Prostate gland (tissue), 2 donors: ENCODE data around the gene BRF1. TPM values are rescaled to one million over a fixed set of nuclear protein-coding genes. Genes with fewer than 3 reads are reported as not detected.

Experiments
- DNase-seq: peaks from one replicate; pipeline ENCODE4 v3.0.0-alpha.2; 2019; ENCODE audit warnings: low spot score
- H3K27ac ChIP-seq, 2 donors: fragments of 200-600 bp; sonication (generic); 2 replicates each; pipeline ENCODE4 v1.5.1; 2017 to 2019
- H3K27me3 ChIP-seq: fragments of 200-600 bp; sonication (generic); replicated peaks from 2 replicates; pipeline ENCODE4 v1.5.1; 2019; ENCODE audit not compliant: insufficient read depth
- H3K36me3 ChIP-seq, 2 donors: fragments of 200-600 bp; sonication (generic); 1 replicate in 1 of 2; 2 replicates in 1 of 2; pipeline versions ENCODE4 v1.5.1 to v1.8.1; 2017 to 2019
- H3K4me1 ChIP-seq: fragments of 200-600 bp; sonication (generic); replicated peaks from 2 replicates; pipeline ENCODE4 v1.5.1; 2019
- H3K4me3 ChIP-seq, 2 donors: fragments of 200-600 bp; sonication (generic); 2 replicates each; pipeline ENCODE4 v1.5.1; 2017 to 2019
- H3K9me3 ChIP-seq: fragments of 200-600 bp; sonication (generic); 2 replicates; pipeline ENCODE4 v1.5.1; 2017
- CTCF ChIP-seq, 4 experiments: fragments of 200-600 bp in 2 of 4; fragments of 450-650 bp in 2 of 4; sonication (generic) in 2 of 4; IDR thresholded peaks; 1 replicate in 3 of 4; 2 replicates in 1 of 4; pipeline ENCODE4 v1.5.1; 2016 to 2019; ENCODE audit warnings: antibody characterized with exemption in 4 of 4, mild to moderate bottlenecking in 2 of 4, moderate library complexity in 2 of 4
- POLR2A ChIP-seq: fragments of 450-650 bp; IDR thresholded peaks from one replicate; pipeline ENCODE4 v1.6.1; 2016; ENCODE audit warnings: antibody characterized with exemption, mild to moderate bottlenecking
- POLR2AphosphoS5 ChIP-seq: sonication (generic); formaldehyde crosslinking; IDR thresholded peaks from one replicate; pipeline ENCODE4 v1.6.1; 2017; ENCODE audit warnings: antibody characterized with exemption
- WGBS: methylation state at CpG from one replicate; pipeline ENCODE4 v1.1.5; 2018; 5-methylcytosine and 5-hydroxymethylcytosine counted together
- intact Hi-C: fragments of 100-400 bp; cut with DNase I; formaldehyde crosslinking; loops from one replicate; pipeline ENCODE4 v1.14.2; 2022
- total RNA-seq, 2 donors: library from RNA; depleted of rRNA; stranded (reverse); fragments of >200 nt; gene quantifications; one replicate each; pipeline ENCODE4 v1.1.0, GENCODE V29; 2016

The BRF1 gene
- total RNA-seq, 2 donors from 2014 or later: 64.9 to 88.9 TPM

GRCh38 chr14:105317546-105317945 lies 16.7 kb upstream of the BRF1 start:
- H3K9me3 ChIP-seq: no peaks in the 10 kb centered on the region
- H3K36me3 ChIP-seq: no peaks in the 10 kb centered on the region
- H3K4me1 ChIP-seq: peaks cover 7% of the 10 kb centered on the region
- intact Hi-C loops: loop anchor here (5.0 kb wide), 1 partner anchor 165 kb away; no protein-coding TSS in a partner anchor
- peak overlapping the region; percentile 26 to 81 for H3K27ac ChIP-seq
- H3K4me3 ChIP-seq: no peak overlapping the region
- no peaks in the 10 kb centered on the region for H3K27me3 ChIP-seq
- 34% methylated on average over 11 of the region's 11 CpGs for WGBS
- no peak for DNase-seq
- TF ChIP-seq CTCF (IDR thresholded peaks at IDR 0.05): peak in 1 of 4 experiments; percentile 18
- no peak for TF ChIP-seq POLR2A
- no peak for TF ChIP-seq POLR2AphosphoS5

GRCh38 chr14:105316968-105317510 lies 16.2 kb upstream of the BRF1 start:
- Histone ChIP-seq H3K36me3 (no peaks in the 10 kb centered on the region), H3K4me1 (peaks cover 7% of the 10 kb centered on the region), H3K9me3 (no peaks in the 10 kb centered on the region), H3K27ac (peak overlapping the region; percentile 26 to 81), H3K27me3 (no peaks in the 10 kb centered on the region), H3K4me3 (no peak overlapping the region)
- intact Hi-C loops: loop anchor here (5.0 kb wide), 1 partner anchor 165 kb away; no protein-coding TSS in a partner anchor
- peak; percentile 33 for DNase-seq
- TF ChIP-seq CTCF (IDR thresholded peaks at IDR 0.05): no peak
- TF ChIP-seq POLR2A: no peak
- TF ChIP-seq POLR2AphosphoS5: no peak
- 44% methylated on average over 18 of the region's 18 CpGs for WGBS

GRCh38 chr14:105316577-105316941 lies 15.8 kb upstream of the BRF1 start:
- H3K36me3 ChIP-seq: no peaks in the 10 kb centered on the region
- H3K9me3 ChIP-seq: no peaks in the 10 kb centered on the region
- peaks cover 7% of the 10 kb centered on the region for H3K4me1 ChIP-seq
- no peaks in the 10 kb centered on the region for H3K27me3 ChIP-seq
- WGBS: 93% methylated on average over 10 of the region's 10 CpGs
- H3K4me3 ChIP-seq: no peak overlapping the region
- DNase-seq: no peak
- peak overlapping the region in 1 of 2 donors; percentile 81 for H3K27ac ChIP-seq
- TF ChIP-seq CTCF (IDR thresholded peaks at IDR 0.05) (no peak), POLR2AphosphoS5 (no peak), POLR2A (no peak)
- intact Hi-C loops: loop anchor here (5.0 kb wide), 1 partner anchor 166 kb away; no protein-coding TSS in a partner anchor

GRCh38 chr14:105315941-105316576 lies 15.3 kb upstream of the BRF1 start:
- H3K4me1 ChIP-seq: peaks cover 7% of the 10 kb centered on the region
- peak overlapping the region; percentile 54 to 81 for H3K27ac ChIP-seq
- H3K27me3 ChIP-seq: no peaks in the 10 kb centered on the region
- intact Hi-C loops: loop anchor here (5.0 kb wide), 1 partner anchor 166 kb away; no protein-coding TSS in a partner anchor
- WGBS: 64% methylated on average over 15 of the region's 15 CpGs
- peak overlapping the region; percentile 68 to 87 for H3K4me3 ChIP-seq
- DNase-seq: no peak
- H3K9me3 ChIP-seq: no peaks in the 10 kb centered on the region
- TF ChIP-seq POLR2AphosphoS5 (no peak), CTCF (IDR thresholded peaks at IDR 0.05) (no peak), POLR2A (no peak)
- no peaks in the 10 kb centered on the region for H3K36me3 ChIP-seq
